ENCODE data around the gene STUM.

STUM gene

DNA sequence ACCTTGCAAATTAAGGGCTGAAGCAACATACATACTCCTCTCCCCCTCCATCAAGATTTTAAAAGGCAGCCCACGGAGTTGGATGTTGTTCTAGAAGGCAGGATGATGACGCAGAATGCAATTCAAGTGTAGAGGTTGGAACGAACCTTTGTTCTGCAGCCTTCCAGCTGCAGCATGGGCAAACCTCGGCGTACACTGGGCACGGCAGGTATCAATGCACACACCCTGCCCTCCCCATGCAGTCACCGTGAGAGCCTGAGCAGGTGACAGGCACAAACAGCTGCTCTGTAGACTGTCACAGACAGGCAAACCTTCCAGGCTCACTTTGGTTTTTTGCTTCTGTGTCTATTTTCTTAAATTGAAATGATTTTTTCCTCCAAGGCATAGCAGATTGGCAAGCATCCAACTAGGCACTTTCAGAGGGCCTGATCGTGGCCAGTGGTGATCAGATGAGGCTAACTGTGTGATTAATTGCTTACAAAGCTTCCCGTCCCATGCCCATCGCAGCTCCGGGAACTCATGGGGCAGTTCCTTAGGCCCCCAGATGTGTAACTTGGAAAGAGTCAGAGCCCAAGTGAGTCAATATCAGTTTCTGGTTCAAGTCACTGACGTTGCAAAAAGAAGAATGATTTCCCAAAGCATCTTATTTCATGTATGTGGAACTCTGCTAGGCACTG, 108.2 kb downstream of the STUM start:
- DNase-seq, result peak; percentile 82

- peak; percentile 59 for DNase-seq
Observed at GRCh38 chr1:226657895-226658545, 109.5 kb downstream of the STUM start.

- DNase-seq, result no peak
Observed at GRCh38 chr1:226658546-226659125, 110.1 kb downstream of the STUM start.

Measured in COR-L47 (cell line).